ENCODE measurements around the gene RCBTB1. TPM values are rescaled to one million over a fixed set of nuclear protein-coding genes. Genes with fewer than 3 reads are reported as not detected.

The RCBTB1 gene
- polyA plus RNA-seq, 1 of the 3 experiments (the other 2 are of a cell fraction): 13.2 TPM

GRCh38 chr13:49559006-49559405 lies 26.4 kb downstream of the RCBTB1 start:
- H3K4me1 ChIP-seq (ENCODE audit: control insufficient read depth in 1 of 2, insufficient read depth in 2 of 2, low read depth in 1 of 2, low read length in 1 of 2): peaks cover 0 to 12% of the 10 kb centered on the region in 2 experiments; a peak in 2 of 4 replicates
- H3F3A ChIP-seq (replicated peaks; ENCODE audit: insufficient read depth): no peaks in the 10 kb centered on the region
- H3K27me3 ChIP-seq (ENCODE audit: insufficient read depth): no peaks in the 10 kb centered on the region
- no peaks in the 10 kb centered on the region for H4K20me1 ChIP-seq (ENCODE audit: insufficient read depth)
- POLR2A ChIA-PET: no interaction called here
- H2AFZ ChIP-seq (ENCODE audit: low read depth): no peak overlapping the region
- CTCF ChIA-PET: no interaction called here
- no peak overlapping the region for H3K4me3 ChIP-seq (ENCODE audit: low read depth in 2 of 2, low read length in 1 of 2)
- TF ChIP-seq FOXJ3 (CRISPR knock-in tag; IDR thresholded peaks at IDR 0.05) (no peak), EZH2phosphoT487 (IDR thresholded peaks at IDR 0.05; ENCODE audit: borderline replicate concordance, low read depth) (no peak), RCOR1 (IDR thresholded peaks at IDR 0.05; ENCODE audit: low read length) (no peak), USF1 (IDR thresholded peaks at IDR 0.05; ENCODE audit: borderline replicate concordance, low read depth) (no peak), NRF1 (IDR thresholded peaks at IDR 0.05; ENCODE audit: low read depth, low read length) (no peak), GABPA (IDR thresholded peaks at IDR 0.05; ENCODE audit: low read depth) (no peak), REST (IDR thresholded peaks at IDR 0.05; ENCODE audit: low read depth, low read length) (no peak), IRF3 (IDR thresholded peaks at IDR 0.05; ENCODE audit: low read depth, low read length) (no peak), FOXM1 (IDR thresholded peaks at IDR 0.05; ENCODE audit: low read depth) (no peak), RXRA (IDR thresholded peaks at IDR 0.05; ENCODE audit: borderline replicate concordance, low read depth) (no peak), RAD21 (IDR thresholded peaks at IDR 0.05; ENCODE audit: low read length) (no peak)
- 97% methylated on average over 3 of the region's 3 CpGs for WGBS (ENCODE audit: low lambda C conversion rate)
- no peak overlapping the region for H3K4me2 ChIP-seq
- H3K79me2 ChIP-seq (ENCODE audit: insufficient read depth): no peaks in the 10 kb centered on the region
- H3K9ac ChIP-seq: no peak overlapping the region
- H3K9me2 ChIP-seq: no peaks in the 10 kb centered on the region
- H3K36me3 ChIP-seq (replicated peaks in 1 of 2; ENCODE audit: control insufficient read depth in 1 of 2, insufficient read depth in 2 of 2, low read length in 1 of 2): peaks cover 27 to 37% of the 10 kb centered on the region in 2 experiments
- no peaks in the 10 kb centered on the region for H3K9me3 ChIP-seq
- DNase-seq: no peak
- no peak overlapping the region for H3K27ac ChIP-seq (ENCODE audit: low read depth in 2 of 2, low read length in 1 of 2)

- H3K27me3 ChIP-seq (ENCODE audit: insufficient read depth): no peaks in the 10 kb centered on the region
- no peak overlapping the region for H2AFZ ChIP-seq (ENCODE audit: low read depth)
- no peak overlapping the region for H3K4me2 ChIP-seq
- no peaks in the 10 kb centered on the region for H3K79me2 ChIP-seq (ENCODE audit: insufficient read depth)
- no peaks in the 10 kb centered on the region for H4K20me1 ChIP-seq (ENCODE audit: insufficient read depth)
- no peak for TF ChIP-seq MXI1 (IDR thresholded peaks at IDR 0.05; ENCODE audit: low read depth, low read length)
- TF ChIP-seq RXRA (IDR thresholded peaks at IDR 0.05; ENCODE audit: borderline replicate concordance, low read depth): no peak
- TF ChIP-seq POLR2AphosphoS5 (IDR thresholded peaks at IDR 0.05; ENCODE audit: low read depth, low read length): no peak
- TF ChIP-seq FOXJ3 (CRISPR knock-in tag; IDR thresholded peaks at IDR 0.05): no peak
- TF ChIP-seq IRF3 (IDR thresholded peaks at IDR 0.05; ENCODE audit: low read depth, low read length): no peak
- no peak for TF ChIP-seq EP300 (IDR thresholded peaks at IDR 0.05; ENCODE audit: borderline replicate concordance in 1 of 2, low read depth in 1 of 2, low read length in 1 of 2)
- no peak for TF ChIP-seq CHD2 (IDR thresholded peaks at IDR 0.05; ENCODE audit: low read length, partially characterized antibody)
- no peak for TF ChIP-seq USF2 (IDR thresholded peaks at IDR 0.05; ENCODE audit: borderline replicate concordance, low read depth, low read length)
- TF ChIP-seq SIN3A (IDR thresholded peaks at IDR 0.05; ENCODE audit: borderline replicate concordance, low read depth, low read length): no peak
- TF ChIP-seq YY1 (IDR thresholded peaks at IDR 0.05; ENCODE audit: low read depth): no peak
- no peak for TF ChIP-seq NRF1 (IDR thresholded peaks at IDR 0.05; ENCODE audit: low read depth, low read length)
- H3K36me3 ChIP-seq (replicated peaks in 1 of 2; ENCODE audit: control insufficient read depth in 1 of 2, insufficient read depth in 2 of 2, low read length in 1 of 2): peaks cover 43 to 47% of the 10 kb centered on the region in 2 experiments
- ChIA-PET POLR2A (no interaction called here), CTCF (interaction anchor here (1.3 to 1.4 kb wide), 2 partner anchors 239 to 254 kb away, joined by 3 to 4 read pairs; no protein-coding TSS in a partner anchor)
- no peak overlapping the region for H3K9ac ChIP-seq
- 85% methylated on average over 8 of the region's 11 CpGs for WGBS (ENCODE audit: low lambda C conversion rate)
- H3K9me2 ChIP-seq: no peaks in the 10 kb centered on the region
- no peak overlapping the region for H3K4me3 ChIP-seq (ENCODE audit: low read depth in 2 of 2, low read length in 1 of 2)
- no peaks in the 10 kb centered on the region for H3K9me3 ChIP-seq
- H3K27ac ChIP-seq (ENCODE audit: low read depth in 2 of 2, low read length in 1 of 2): peak overlapping the region in 1 of 2 experiments; percentile 50; a peak in 2 of 4 replicates
- DNase-seq: no peak
- H3F3A ChIP-seq (replicated peaks; ENCODE audit: insufficient read depth): no peaks in the 10 kb centered on the region
- H3K4me1 ChIP-seq (ENCODE audit: control insufficient read depth in 1 of 2, insufficient read depth in 2 of 2, low read depth in 1 of 2, low read length in 1 of 2): peaks cover 0 to 9% of the 10 kb centered on the region in 2 experiments; a peak in 2 of 4 replicates
These were observed 31.0 kb downstream of the RCBTB1 start for GRCh38 chr13:49554387-49554786.
